SIG-M5 treated with dmso at 0.1 percent for 504 hours (cell line): ENCODE results near the gene NPRL2.

Experiments
- DNase-seq: peaks from one replicate; lab custom pipeline; 2025; ENCODE audit not compliant: unreplicated experiment; lab: John Stamatoyannopoulos, UW

The NPRL2 gene

DNA sequence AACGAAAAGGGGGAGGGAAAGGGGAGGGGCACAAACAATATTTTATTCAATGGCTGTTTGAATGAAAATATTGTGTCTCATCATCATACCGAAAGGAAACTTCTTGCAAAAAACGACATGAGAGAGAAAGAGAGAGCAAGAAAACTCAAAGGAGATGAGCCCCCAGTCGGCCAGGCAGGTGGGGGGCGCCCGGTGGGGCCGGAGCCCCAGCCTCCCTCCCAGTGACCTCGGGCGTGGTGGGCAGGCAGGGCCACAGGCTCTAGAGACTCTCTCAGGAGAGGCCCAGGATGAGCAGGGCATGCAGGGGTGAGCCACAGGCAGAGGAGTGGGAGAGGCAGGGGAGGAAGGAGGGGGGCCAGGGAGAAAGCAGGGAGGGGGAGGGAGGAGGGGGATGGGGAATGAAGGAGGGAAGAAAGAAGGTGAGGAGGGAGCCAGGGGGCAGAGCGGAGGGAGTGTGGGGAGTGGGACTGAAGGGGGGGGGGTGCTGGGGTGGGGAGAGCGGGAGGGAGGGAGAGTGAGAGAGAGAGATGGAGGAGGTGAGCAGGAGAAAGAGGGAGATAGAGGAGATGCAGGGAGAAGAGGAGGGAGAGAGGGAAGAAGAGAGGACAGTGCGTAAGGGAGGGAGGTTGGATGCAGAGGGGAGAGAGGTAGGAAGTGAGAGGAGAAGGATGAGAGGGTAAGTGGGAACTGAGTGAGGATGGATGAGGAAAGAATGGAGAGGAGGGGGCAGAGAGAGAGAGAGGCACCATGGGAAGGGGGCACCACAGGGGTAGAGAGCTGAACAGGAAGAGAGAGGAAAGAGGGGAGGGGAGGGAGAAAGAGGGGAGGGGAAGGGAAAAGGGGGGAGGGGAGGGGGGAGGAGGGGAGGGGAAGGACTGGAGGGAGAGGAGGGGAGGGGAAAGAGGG, 22.8 kb upstream of the NPRL2 start:
- DNase-seq = no peak

DNA sequence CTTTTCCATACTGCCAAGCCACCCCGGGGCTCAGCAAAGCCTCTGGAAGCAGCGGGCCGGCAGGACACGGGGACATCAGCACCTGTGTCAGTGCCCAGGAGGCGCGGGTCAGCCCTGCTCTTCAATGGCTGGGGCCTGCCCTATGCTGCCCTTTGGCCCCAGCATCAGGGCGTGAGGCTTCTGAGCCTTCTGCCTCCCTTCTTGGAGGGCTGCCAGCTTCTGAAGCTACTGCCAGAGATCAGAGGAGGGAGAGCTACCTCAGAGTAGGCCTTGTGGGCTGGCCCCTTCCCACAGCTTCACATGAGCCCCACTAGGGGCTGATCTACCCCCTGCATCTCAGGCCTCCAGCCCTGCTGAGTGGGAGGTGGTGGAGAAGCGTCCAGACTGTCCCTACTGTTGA, 21.8 kb upstream of the NPRL2 start:
- DNase-seq = no peak

DNA sequence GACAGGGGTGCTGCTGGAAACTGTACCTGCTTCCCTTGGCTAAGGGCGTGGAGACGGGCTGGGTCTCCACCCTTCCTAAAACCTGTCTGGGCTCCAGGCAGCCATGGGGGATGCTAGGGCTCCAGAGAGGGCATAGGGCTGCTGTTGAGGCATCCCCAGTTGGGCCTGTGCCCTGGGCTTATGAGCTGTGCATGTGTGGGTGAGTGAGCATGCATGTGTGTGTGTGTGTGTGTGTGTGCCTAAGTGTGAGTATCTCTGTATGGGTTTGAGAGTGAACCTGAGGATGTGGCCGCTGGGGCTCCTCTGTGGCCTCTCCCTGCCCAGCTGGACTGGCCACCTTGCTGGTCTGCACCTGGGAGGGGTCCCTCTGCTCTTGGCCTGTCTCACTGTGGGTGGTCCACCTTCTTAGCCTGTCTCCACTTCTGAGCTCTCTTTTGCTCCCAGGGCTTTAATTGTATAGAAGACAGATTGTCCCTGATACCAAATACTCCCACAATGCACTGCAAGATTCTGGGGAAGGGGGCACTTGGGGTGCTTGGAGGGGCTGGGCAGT, 20.6 kb upstream of the NPRL2 start:
- DNase-seq = no peak

DNA sequence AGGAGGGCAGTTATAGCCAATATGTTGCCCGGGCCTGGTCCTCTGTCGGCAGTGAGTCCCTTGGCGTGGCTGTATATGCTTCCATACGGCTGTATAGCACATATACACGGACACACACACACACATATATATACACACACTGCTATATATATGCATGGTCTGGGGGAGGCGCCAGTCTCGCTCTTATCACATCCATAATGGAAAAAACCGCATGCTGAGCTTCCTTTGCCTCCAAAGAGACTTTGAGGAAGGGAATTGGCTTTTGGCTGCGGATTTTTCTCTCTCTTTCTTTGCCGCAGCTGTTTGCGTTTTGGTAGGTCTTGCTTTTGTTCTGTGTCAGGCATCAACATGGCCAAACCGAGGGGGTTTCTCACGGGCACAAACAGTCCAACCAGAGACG, 20.0 kb upstream of the NPRL2 start:
- DNase-seq = peak; percentile 17

DNA sequence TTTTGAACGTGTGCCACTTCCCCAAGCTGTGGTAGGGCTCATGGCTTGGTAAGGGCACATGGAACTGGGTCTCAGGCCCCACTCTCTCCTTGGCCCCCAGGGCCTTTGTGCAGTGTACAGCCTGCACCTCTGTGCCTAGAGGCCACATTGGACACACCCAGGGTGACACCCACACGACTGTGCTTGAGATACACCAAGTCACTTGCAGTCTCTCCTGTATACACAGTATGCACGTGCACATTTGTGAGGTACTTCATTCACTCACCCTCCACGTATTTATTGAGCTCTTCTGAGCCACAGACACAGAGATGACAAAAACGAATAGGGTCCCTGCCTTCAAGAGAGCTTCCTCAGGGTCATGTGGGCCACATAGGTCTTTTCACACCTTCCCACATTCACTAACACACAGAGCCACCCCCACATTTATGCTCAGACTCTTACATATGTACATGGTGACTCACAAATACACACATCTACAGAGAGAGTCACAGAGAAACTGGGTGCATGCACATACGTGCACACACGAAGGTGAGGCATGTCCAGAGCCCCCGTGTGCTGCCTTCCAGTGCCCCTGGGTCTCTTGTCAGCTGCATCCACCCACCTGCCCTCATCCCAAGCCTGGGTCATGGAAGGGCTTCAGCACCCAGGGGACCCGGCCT, 18.6 kb upstream of the NPRL2 start:
- DNase-seq = no peak

DNA sequence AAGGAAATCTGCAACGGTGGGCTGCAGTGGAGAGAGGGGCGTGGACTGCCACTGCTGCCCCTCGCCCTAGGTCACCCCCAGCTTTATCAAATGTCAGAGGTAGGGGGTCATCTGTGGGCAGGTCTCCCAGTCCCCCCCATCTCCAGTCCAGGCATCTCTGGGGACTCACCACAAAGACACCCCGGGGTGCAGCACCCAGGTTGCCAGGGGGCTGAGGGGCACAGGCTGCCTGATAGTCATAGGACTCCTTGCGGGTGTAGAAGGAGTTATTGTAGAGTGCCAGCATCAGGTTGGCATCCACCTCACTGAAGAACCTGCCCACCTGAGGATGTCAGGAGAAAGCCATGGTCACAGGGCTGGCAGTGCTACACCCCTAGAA, 15.3 kb upstream of the NPRL2 start:
- DNase-seq = no peak

DNA sequence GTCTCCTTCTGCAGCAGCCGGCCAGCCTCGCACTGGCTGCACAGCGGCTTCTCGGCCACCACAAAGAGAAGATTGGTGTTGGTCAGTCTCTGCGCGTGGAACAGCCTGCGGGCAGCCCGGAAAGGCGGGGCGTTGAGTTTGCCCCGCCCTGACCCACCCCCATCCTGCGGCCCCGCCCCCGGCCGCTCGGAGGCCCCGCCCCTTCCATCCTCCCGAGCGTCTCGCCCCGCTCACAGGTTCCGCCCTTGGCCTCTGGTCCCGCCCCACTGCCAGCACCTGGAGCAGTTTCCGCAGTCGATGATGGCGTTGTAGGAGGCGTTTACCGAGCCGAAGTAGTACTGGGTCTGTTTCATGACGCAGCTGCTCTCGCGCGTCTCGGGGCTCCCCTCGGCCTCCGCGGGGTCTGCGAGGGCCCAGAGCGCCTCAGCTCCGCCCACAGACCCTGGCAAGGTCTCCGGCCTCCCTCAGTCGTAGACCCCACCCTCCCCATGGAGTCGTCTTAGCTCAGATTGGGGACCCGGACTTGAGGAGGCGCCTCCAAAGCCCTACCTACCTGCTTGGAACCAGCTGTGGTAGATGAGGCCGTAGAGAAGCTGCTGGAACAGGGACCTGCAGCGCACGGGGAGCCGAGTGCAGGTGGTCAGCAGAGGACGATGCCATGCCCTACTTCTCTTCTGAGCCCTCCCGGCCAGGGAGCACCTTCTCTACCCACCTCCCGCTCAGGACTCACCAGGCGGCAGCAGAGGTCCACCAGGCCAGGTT, 14.7 kb upstream of the NPRL2 start:
- DNase-seq = peak; percentile 87

DNA sequence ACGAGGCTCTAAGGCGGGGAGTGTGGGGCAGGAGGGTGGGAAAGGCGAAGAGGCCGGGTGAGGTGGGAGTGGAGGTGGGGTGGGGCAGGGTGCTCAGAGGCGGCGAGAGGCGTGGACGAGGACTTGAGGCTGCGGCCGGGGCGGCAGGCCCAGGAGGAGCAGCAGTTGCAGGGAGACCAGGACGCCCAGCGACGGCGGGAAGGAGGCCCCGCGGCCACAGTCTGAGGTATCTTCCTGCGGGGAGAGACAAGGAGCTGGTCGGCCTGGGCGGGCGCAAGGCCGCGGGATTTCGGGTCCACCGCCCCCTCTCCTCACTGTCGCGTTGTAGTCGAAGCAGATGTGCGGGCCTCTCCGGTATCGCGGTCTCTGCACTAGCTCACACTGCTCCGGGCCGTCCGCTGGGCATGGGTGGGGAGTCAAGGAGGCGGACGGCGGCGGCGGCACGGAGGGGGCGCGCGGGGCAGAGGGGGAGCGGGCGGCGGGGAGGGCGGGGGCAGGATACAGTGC, 14.1 kb upstream of the NPRL2 start:
- DNase-seq = no peak

DNA sequence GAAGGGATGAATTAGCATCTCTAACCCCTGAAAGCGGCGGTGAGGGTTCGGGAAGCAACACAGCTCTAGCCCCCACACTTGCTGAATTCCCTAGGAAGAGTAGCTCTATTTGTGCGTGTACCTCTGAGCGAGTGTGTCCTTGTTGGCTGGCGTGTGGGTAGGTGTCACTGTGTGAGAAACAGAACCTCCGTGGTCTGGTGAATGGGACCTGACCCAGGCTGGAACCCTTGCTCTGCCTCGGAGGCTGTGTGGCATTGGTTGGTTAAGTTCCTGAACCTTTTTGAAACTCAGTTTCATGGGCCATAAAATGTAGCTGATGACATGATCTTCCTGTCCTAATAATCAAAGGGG, 9.2 kb upstream of the NPRL2 start:
- DNase-seq = no peak

DNA sequence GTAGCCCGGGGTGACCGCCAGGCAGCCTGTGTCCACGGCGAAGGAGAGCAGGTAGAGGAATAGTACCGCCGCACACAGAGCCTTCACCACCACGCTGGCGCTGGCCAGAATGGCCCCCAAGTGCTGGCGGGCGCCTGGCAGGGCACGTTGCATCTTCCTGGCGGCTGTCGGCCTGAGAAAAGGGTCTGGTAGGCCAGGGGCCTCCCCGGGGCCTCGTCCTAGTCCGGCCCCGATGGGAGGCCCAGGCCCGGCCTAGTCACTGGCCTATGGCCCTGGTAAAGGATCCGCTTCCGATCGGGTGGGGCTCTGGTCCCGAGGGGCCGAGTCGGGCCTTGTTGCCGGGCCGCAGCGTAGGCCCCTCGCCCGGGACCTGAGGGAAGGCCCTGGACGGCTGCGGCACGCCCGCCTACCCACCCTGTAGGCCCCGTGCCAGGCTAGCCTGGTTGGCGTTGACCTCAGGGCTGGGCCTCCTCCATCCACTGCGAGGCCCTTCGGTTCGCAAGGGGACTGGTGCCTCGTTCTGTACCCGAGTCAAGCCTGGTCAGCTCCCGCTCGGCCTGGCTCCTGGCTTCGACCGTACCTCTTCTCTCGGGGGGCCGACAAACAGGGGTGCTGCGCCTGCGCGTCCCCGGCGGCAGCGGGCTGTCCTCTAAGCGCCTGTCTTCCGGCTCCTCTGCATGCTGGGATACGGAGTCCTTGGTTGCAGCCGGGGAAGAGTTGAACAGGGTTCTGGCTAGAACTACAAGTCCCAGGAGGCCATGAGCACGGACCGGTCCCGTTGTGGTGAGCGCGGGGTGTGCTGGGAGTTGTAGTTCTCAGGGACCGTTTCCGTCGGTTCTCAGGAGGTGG, 8.6 kb upstream of the NPRL2 start, which contains the start of gene TMEM115:
Gene TMEM115, minus strand, starts transcription at position 611 of the 849 bp plus-strand sequence. Its CDS starts 458 bp downstream, at position 153.
- peak; percentile 99 for DNase-seq

DNA sequence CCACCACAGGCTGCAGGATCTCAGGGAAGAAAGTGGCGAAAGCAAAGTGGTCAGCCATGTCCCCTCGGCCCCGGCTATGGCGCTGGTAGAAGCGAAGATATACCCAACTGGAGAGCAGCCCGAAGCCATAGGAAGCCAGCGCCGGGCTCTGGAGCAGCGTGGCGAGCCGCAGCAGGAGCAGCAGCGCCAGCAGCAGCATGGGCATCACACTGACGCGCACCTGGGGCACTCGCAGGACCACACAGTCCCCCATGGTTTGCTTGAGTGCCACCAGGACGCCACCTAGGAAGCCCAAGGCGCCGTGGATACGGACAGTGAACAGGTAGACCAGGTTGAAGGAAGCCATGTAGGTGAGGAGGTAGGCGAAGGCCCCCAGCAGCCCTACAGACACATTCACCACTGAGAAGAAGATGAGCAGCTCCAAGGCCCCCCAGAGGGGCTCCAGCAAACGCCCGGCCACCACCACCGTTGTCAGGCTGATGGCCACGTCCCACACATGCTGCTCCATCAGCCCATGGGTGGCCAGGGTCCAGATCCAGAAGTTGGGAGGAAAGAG, 7.9 kb upstream of the NPRL2 start:
- no peak for DNase-seq

DNA sequence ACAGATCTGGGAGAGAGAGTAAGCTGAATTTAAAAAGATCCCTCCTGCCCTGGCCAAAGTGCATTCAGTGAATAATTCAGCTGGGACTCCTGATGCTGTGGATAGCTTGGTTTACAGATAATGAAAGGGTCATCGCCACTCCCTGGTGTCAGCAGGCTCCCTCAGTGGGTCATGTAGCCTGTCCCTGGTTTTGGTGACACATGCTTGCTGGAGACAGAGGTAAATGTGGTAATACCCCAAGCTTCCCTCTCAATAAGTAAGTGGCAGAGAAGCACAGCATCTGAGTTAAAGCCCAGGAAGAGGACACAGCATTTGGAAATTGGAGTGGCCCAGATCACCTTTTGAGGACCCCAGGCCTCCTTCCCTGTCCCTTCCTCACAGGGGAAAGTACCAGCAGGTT, 6.9 kb upstream of the NPRL2 start:
- peak; percentile 21 for DNase-seq

DNA sequence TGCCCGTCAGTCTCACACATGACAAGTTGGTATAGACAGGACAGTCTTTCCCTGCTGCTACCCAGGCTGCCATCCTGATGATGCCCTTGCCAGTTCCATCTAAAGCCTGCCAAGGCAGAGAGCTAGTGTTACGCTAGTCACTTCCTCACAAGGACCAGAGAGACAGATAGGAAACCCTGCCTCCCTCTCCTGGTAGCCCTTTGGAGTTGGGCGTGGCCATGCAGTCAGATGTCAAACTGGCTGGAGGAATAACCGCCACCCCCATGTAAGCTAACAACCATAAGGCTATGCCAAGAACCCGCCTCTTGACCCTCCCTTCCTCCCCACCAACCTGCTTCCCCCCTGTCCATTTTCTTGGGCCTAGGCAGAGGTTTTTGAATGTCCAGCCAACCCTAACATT, 6.0 kb upstream of the NPRL2 start:
- peak; percentile 73 for DNase-seq

DNA sequence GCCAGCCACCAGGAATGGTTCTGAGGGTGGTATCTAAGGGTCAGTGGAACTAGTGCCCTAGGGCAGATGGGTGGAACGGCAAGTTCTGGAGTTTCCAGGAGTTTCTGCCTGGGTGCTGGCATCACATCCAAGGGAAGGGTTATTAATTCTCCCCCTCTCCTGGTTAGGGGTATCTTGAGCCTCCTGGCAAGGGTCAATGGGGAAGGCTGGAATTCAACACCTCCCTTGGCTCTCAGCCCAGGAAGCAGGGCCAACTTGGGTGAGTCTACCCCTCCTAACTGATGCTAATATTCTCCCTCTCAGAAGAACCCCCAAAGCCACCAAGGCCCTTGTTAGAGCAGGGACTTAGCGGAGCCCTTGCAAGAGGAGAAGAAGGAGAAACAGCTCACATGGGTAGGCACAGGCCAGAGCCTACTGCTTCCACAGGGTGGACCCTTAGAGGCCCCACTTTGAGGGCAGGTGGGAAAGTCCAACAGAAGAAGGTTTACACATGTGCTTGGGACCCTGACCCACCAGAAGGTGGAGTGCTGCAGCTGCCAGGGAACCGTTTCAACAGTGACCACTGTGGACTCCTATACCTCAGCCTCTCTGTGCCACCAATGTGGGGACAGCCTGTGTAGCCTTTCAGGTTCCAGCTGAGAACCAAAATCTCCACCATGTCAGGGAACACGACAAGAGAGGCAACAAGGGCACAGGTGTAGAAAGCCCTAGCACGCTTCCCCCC, 5.4 kb upstream of the NPRL2 start:
- DNase-seq = no peak

DNA sequence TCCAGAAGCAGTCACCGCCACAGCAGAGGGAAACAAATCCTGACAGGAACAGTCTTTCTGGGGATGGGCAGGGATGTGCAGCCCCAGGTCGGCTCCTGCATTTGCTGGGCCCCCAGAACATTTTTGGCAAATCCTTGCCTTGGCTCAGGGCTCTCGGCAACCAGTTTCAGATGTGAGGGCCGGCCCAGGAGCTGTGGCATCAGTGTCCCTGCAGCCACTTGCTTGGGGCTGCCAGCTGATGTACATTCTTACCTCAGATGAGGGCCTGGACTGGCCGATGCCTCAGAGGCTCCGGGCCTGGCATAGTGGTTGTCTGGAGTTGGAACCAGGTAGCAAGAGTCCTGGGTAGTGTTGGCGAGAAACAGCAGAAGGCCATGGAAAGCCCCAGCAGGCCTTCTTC, 4.3 kb upstream of the NPRL2 start:
- DNase-seq = no peak

DNA sequence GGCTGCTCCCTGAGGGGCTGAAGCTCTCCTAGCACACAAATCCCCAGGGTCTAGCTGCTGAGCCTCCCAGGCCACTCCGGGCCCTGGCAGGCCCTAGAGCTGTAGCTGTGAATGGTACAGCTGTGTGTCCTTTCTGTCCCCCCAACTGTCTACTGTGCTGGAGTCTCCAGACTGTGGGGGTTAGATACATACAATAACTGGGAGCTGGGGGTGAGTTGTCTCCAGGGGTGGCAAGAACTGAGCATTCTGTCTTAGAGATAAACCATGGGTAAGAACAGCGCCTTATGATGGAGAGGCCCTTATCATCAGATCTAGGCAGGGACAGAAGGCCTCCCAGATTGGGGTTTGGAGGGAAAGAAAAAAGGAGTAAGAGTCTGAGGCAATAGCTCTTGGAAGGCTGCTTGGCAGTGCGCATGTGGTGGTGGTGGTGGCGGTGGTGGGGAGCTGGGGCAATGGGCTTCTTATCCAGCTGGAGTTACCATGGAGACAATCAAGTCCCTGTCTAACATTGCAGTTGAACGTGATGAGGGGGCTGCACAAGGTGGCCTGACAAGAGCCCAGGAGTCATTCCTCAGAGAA, 3.7 kb upstream of the NPRL2 start:
- no peak for DNase-seq

DNA sequence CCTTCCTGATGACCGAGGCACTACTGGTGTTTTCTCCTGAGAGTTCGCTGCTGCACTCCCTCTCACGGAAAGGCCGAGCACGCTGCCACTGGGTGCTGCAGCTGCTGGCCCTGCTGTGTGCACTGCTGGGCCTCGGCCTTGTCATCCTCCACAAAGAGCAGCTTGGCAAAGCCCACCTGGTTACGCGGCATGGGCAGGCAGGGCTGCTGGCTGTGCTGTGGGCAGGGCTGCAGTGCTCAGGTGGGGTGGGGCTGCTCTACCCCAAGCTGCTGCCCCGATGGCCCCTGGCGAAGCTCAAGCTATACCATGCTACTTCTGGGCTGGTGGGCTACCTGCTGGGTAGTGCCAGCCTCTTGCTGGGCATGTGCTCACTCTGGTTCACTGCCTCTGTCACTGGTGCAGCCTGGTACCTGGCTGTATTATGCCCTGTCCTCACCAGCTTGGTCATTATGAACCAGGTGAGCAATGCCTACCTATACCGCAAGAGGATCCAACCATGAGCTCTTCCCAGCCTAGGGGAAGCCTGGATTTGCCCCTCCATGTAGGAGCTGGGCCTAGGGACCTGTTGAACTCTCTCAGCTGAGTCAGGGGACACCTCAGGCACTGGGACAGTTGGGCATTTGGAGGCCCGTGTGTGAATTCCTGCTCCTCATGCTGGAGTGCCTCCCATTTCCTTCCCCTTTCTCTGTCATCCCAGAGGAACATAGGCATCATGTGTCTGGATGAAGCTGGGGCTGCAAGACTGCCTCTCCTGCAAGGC, 2.9 kb upstream of the NPRL2 start:
- no peak for DNase-seq

DNA sequence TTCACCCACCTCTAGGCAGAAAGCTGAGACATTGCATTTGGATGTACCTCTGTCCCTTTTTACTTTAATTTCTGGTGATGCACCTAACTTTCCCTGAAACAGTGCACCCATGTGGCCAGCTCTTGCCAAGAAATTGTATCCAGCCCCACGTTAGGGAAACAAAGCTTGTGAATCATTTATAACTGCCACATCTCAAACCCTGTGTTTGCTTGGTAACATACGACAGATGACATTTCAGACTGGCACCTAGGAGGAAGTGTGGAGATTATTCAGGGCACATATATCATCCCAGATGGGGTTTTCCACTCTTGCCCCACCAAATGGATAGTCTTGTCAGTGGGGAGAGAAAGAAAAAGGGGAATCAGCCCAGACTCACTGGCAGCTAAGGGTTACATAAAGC, 2.2 kb upstream of the NPRL2 start:
- DNase-seq = peak; percentile 50
